Breast epithelium (tissue), 3 donors: Measurements from ENCODE around the gene ARHGAP8.

Experiments used
- POLR2A ChIP-seq: fragments of 450-650 bp; IDR thresholded peaks from one replicate; pipeline ENCODE4 v1.6.1; 2016; ENCODE audit warnings: antibody characterized with exemption, mild to moderate bottlenecking, moderate library complexity
- TF ChIP-seq, protein P1 (sequence below), 3 donors: fragments of 450-650 bp; IDR thresholded peaks; one replicate each; pipeline ENCODE4 v1.5.1; 2016 to 2017; ENCODE audit warnings: antibody characterized with exemption in 3 of 3, mild to moderate bottlenecking in 3 of 3, moderate library complexity in 3 of 3

- TF ChIP-seq, protein P1, sequence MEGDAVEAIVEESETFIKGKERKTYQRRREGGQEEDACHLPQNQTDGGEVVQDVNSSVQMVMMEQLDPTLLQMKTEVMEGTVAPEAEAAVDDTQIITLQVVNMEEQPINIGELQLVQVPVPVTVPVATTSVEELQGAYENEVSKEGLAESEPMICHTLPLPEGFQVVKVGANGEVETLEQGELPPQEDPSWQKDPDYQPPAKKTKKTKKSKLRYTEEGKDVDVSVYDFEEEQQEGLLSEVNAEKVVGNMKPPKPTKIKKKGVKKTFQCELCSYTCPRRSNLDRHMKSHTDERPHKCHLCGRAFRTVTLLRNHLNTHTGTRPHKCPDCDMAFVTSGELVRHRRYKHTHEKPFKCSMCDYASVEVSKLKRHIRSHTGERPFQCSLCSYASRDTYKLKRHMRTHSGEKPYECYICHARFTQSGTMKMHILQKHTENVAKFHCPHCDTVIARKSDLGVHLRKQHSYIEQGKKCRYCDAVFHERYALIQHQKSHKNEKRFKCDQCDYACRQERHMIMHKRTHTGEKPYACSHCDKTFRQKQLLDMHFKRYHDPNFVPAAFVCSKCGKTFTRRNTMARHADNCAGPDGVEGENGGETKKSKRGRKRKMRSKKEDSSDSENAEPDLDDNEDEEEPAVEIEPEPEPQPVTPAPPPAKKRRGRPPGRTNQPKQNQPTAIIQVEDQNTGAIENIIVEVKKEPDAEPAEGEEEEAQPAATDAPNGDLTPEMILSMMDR (IDR thresholded peaks at IDR 0.05): no peak
- no peak for TF ChIP-seq POLR2A
These were observed 9.1 kb upstream of the ARHGAP8 start for GRCh38 chr22:44743247-44743646.
